ENCODE results near the gene KCNJ2. TPM values are rescaled to one million over a fixed set of nuclear protein-coding genes. Genes with fewer than 3 reads are reported as not detected.

The KCNJ2 gene
- total and polyA plus RNA-seq, 3 donors from 2014 or later, result 0.58 to 1.1 (median 0.79) TPM

- Histone ChIP-seq H3K27ac (no peak overlapping the region), H3K27me3 (no peaks in the 10 kb centered on the region), H3K4me3 (no peak overlapping the region), H3K9me3 (no peaks in the 10 kb centered on the region), H3K4me1 (no peaks in the 10 kb centered on the region), H3K36me3 (ENCODE audit: low read depth, missing control alignments) (no peaks in the 10 kb centered on the region)
- DNase-seq, result no peak
- intact Hi-C loops (cut with DNase I; ENCODE audit: low total_unique reads), result no loop called here
- WGBS, 2 donors, result 82 to 86% methylated on average over 3 of the region's 3 CpGs
- no peak for TF ChIP-seq CTCF (IDR thresholded peaks at IDR 0.05)
- no peak for TF ChIP-seq POLR2A (IDR thresholded peaks at IDR 0.05)
These were observed 48.2 kb upstream of the KCNJ2 start for GRCh38 chr17:70121126-70121525.

- 81 to 84% methylated on average over 2 of the region's 2 CpGs for whole genome bisulfite sequencing, 2 donors
- Histone ChIP-seq H3K27ac (no peak overlapping the region), H3K9me3 (no peaks in the 10 kb centered on the region), H3K27me3 (no peaks in the 10 kb centered on the region), H3K4me3 (no peak overlapping the region), H3K4me1 (no peaks in the 10 kb centered on the region), H3K36me3 (ENCODE audit: low read depth, missing control alignments) (no peaks in the 10 kb centered on the region)
- no peak for DNase-seq
- TF ChIP-seq POLR2A (IDR thresholded peaks at IDR 0.05), result no peak
- TF ChIP-seq CTCF (IDR thresholded peaks at IDR 0.05), result no peak
- intact Hi-C loops (cut with DNase I; ENCODE audit: low total_unique reads), result no loop called here
These were observed 46.1 kb upstream of the KCNJ2 start for GRCh38 chr17:70123193-70123592.

GRCh38 chr17:70124723-70125122, 44.6 kb upstream of the KCNJ2 start:
- Histone ChIP-seq H3K36me3 (ENCODE audit: low read depth, missing control alignments) (no peaks in the 10 kb centered on the region), H3K27ac (no peak overlapping the region), H3K4me1 (no peaks in the 10 kb centered on the region), H3K9me3 (no peaks in the 10 kb centered on the region), H3K4me3 (no peak overlapping the region), H3K27me3 (no peaks in the 10 kb centered on the region)
- WGBS, 2 donors, result 83 to 84% methylated on average over 3 of the region's 3 CpGs
- DNase-seq, result no peak
- TF ChIP-seq CTCF (IDR thresholded peaks at IDR 0.05) (no peak), POLR2A (IDR thresholded peaks at IDR 0.05) (no peak)
- intact Hi-C loops (cut with DNase I; ENCODE audit: low total_unique reads), result no loop called here

- TF ChIP-seq CTCF (IDR thresholded peaks at IDR 0.05), result no peak
- no peak for TF ChIP-seq POLR2A (IDR thresholded peaks at IDR 0.05)
- 88 to 90% methylated on average over 6 of the region's 6 CpGs for WGBS, 2 donors
- H3K27ac ChIP-seq, result no peak overlapping the region
- intact Hi-C loops (cut with DNase I; ENCODE audit: low total_unique reads), result no loop called here
- no peaks in the 10 kb centered on the region for H3K27me3 ChIP-seq
- H3K9me3 ChIP-seq, result no peaks in the 10 kb centered on the region
- no peak for DNase-seq
- no peak overlapping the region for H3K4me3 ChIP-seq
- H3K36me3 ChIP-seq (ENCODE audit: low read depth, missing control alignments), result no peaks in the 10 kb centered on the region
- no peaks in the 10 kb centered on the region for H3K4me1 ChIP-seq
These were observed 42.0 kb upstream of the KCNJ2 start for GRCh38 chr17:70127221-70127873.

GRCh38 chr17:70128727-70129238, 40.5 kb upstream of the KCNJ2 start:
- no peaks in the 10 kb centered on the region for H3K9me3 ChIP-seq
- H3K27me3 ChIP-seq, result no peaks in the 10 kb centered on the region
- H3K36me3 ChIP-seq (ENCODE audit: low read depth, missing control alignments), result no peaks in the 10 kb centered on the region
- no peaks in the 10 kb centered on the region for H3K4me1 ChIP-seq
- WGBS, 2 donors, result 64 to 76% methylated on average over 23 of the region's 23 CpGs
- H3K4me3 ChIP-seq, result peak overlapping the region; percentile 30 to 31
- intact Hi-C loops (cut with DNase I; ENCODE audit: low total_unique reads), result no loop called here
- no peak for TF ChIP-seq CTCF (IDR thresholded peaks at IDR 0.05)
- no peak for TF ChIP-seq POLR2A (IDR thresholded peaks at IDR 0.05)
- peak overlapping the region in 1 of 2 donors; percentile 4 for H3K27ac ChIP-seq
- DNase-seq, result peak; percentile 76
